ENCODE data around the gene CARD16.

Gene CARD16

DNA sequence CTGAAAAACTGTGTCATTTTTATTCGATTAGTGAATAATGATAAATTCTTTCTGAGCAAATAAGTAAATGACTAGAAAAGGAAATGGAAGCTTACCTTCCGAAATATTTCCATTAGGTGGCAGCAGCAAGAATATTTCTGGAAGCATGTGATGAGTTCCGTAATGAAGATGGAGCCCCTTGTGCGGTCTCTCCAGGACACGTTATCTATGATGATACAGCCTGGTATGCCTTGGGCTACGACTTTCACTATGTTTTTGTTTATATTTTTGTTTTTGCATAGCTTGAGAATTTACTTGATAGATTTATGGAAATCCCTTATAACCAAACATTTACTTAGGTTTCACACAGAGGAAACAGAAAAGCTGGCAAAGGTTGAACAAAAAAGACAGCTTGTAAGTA is 47.8 kb downstream of the CARD16 start:
- in situ Hi-C loops (cut with MboI; ENCODE audit: low sequenced_read_pairs): no loop called here

DNA sequence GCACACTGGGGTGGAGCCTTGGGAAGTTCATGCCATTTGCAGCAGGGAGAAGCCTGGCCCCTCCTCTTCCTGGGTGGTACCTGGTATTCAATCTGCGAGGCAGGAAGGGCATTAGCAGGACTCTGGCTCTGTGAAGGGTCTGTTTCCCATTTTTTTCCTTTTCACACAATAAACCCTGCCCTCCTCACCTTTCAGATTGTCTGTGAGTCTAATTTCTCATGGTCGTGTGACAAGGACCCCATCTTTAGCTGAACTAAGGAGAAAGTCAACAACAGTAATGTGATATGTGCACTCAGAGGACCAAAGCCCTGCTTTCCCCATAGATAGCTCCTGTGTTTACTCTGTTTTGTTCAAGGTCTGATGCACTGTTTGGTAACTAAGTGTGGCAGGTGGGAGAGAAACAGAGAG is 50.1 kb downstream of the CARD16 start:
- in situ Hi-C loops (cut with MboI; ENCODE audit: low sequenced_read_pairs): no loop called here

DNA sequence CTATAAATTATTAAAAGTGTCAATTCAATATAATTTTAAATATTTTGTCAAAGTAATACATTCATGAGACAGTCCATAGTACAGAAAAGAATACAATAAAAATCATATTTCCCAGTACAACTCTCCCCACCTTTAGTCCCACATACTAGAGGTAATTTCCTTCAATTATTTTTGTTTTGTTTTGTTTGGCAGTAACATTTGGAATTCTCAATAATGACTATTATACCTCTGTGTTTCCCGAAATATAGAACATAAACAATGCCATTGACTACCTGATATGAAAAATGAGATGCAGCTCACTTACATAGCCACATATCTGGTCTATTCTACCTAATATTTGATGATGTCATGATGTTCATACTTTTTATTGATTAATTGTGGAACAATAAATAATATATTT is 52.4 kb downstream of the CARD16 start:
- in situ Hi-C loops (cut with MboI; ENCODE audit: low sequenced_read_pairs): no loop called here

DNA sequence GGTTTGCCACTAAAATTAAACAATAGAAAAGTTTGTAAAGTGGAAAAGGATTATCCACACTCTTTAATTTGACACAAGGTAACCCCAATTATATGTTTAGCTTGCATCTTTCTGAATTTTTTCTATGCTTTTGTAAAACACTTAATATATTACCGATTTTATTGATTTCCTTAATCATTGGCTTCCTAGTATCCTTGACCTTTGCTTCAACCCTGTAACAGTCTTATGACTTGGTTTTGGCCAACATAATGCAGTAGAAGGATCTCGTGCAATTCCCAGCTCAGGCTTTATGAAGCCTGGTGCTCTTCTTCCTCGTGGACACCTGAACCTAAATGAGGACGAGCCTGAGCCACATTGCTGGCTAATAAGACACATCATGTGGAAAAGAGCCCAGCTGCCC is 53.1 kb downstream of the CARD16 start:
- in situ Hi-C loops (cut with MboI; ENCODE audit: low sequenced_read_pairs): no loop called here

All from HL-60/S4 treated with retinoic acid at 250 ng/mL for 4 days and 3 days (cell line).